DMS153 treated with DMSO at 0.1 percent for 48 hours (cell line): ENCODE data around the gene RGS12.
A peak's percentile ranks its signal among the peaks of the same experiment; 100 is the strongest.

ENCODE experiments used
- DNase-seq: peaks from one replicate; lab custom pipeline; 2025; ENCODE audit not compliant: unreplicated experiment; lab: John Stamatoyannopoulos, UW

RGS12 gene

DNA sequence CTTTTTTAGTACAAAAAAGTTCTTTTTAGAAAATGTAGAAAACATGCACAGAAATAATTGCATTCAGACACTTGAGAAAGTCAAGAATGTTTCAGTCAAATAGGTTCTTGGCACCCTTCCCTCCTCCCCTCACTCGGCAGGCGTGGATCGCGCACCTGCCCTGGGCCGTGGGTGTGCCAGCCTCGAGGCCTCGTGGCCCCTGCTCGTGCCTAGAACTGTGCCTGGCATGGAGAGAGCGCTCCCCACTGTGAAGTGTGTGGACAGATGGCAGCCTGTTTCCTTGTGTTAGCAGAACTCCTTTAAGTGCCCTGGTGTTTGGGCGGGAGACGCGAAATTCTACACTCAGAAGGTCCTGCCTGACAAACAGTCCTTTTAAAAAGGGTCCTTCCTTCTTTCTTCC is 14.7 kb downstream of the RGS12 start:
- no peak for DNase-seq

- DNase-seq: no peak
Observed at GRCh38 chr4:3307891-3308575, 15.2 kb downstream of the RGS12 start.

- peak; percentile 15 for DNase-seq
Observed at GRCh38 chr4:3308691-3309090, 15.9 kb downstream of the RGS12 start.

GRCh38 chr4:3310301-3311094 is 17.7 kb downstream of the RGS12 start:
- no peak for DNase-seq

GRCh38 chr4:3311095-3311372 is 18.2 kb downstream of the RGS12 start:
- no peak for DNase-seq

DNA sequence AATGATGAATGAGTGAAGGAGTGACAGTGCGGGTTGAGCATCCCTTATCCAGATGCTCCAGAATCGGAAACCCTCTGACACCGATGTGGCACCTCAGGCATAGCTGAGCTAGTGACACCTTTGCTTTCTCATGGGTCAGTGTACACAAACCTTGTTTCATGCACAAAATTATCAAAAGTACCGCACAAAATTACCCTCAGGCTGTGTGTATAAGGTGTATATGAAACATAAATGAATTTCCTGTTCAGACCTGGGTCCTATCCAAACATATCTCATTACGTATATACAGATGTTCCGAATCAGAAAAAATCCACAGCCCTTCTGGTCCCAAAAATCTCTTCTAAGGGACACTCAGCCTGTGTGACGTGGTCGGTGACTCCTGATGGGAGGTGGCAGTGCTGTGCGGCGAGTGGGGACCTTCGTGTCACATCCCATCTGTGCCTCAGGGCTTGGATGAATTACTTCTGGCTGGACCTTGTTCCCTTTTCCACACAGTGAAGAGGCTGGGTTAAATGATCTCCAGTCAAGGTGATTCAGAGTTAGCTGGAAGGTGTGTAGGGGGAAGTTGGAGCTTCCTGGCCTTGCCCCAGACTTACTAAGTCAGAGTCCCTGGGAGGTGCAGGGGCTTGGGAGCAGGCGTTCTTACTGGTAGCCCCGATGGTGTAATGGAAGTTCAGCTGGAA is 18.8 kb downstream of the RGS12 start:
- DNase-seq: no peak

- no peak for DNase-seq
Observed at GRCh38 chr4:3312362-3312761, 19.5 kb downstream of the RGS12 start.

DNA sequence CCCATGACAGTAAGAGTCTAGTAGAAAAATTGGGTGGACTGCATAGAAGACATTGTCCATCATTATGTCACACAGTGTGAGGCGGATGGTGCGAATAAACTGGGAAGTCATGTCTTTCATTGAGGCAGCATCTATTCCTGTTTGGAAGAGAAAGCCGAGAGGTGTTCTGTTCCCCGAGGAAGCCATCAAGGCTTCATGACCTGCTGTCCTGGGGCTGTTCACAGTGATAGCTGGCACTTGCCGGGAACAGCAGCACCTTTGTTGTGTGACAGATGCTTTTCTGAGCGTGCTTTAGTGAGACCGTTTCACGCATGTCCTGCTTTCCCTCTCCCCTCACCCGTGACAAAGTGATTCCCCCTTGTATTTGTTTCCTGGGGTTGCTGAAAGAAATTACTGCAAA is 20.3 kb downstream of the RGS12 start:
- DNase-seq: no peak

GRCh38 chr4:3313556-3314228 is 20.9 kb downstream of the RGS12 start:
- DNase-seq: no peak

DNA sequence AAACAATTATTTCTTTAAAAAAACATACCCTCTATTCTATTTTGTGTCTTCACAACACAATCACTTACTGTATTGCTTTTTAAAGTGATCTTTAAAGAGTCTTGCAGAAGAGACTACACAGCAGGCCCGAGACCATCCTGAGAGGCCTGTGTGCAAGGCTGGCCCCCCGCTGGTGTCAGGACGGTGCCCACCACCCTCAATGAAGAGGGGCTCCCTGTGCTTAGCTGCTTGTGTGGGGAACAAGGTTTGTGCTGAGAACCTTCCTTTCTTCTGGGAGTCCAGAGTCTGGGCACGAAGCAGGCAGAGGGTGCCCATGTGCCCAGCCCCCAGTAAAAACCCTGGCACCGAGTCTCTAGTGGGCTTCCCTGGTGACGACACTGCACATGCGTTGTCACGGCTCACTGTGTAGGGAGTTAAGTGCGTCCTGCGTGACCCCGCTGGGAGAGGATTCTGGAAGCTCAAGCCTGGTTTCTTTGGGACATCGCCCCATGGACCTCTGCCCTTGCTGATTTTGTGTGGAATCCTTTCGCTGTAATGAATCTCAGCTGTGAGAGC is 22.0 kb downstream of the RGS12 start:
- DNase-seq: no peak

DNA sequence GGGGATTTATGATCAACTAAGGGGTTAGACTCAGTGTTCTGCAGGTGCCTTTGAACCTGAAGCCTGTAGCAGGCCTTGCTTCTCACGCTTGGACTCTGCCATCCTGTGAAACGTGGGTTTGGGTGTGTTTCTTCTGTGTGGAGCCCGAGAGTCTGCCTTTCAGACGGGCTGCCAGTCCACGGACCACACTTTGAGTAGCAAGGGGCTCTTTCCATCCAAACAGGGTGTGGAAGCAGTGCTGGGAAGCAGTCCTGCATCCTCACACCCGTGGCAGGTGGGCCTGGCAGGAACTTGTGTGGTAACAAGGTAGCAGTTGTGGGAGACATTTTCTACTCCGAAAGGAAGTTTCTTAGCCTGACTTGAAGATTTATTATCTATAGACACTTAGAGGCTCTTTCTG is 22.7 kb downstream of the RGS12 start:
- DNase-seq: no peak

GRCh38 chr4:3316146-3316545 is 23.3 kb downstream of the RGS12 start:
- DNase-seq: no peak

- DNase-seq: no peak
Observed at GRCh38 chr4:3317011-3317655, 24.3 kb downstream of the RGS12 start.

DNA sequence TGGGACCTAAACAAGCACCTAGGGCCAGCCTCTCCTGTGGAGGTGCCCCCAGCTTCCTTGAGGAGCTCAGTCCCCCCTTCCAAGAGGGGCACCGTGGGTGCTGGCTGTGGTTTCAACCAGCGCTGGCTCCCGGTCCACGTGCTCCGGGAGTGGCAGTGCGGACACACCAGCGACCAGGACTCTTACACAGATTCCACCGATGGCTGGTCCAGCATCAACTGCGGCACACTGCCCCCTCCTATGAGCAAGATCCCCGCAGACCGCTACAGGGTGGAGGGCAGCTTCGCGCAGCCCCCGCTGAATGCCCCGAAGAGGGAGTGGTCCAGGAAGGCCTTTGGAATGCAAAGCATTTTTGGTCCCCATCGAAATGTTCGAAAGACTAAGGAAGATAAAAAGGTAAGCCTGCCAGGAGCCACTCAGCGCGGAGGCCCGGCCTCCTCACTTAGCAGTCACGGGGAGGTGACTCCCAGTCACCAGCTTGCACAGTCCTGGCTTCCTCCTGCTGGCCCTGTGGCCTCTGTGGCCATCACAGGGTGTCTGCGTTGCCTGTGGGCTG is 24.9 kb downstream of the RGS12 start:
- DNase-seq: no peak

DNA sequence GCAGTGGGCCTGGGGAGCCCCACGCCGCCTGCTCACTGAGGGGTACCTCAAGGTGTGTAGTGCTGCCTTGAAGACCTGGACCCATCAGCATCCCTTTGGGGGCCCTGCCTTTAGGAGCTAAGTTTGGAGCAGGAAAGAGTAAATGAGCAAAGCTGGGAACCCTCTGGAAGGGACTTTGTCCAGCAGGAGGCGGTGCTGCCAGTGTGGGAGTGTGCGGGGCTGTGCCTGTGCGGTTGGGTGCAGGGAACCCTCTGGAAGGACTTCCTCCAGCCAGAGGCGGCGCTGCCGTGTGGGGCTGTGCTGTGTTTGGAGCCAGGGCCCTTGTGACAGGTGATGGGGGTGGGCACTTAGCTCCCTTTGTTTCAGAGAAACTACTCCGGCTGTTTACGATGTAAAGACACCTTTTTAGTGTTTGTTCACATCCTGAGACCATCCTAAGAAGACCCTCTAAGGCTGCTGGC is 25.8 kb downstream of the RGS12 start:
- DNase-seq: no peak

- no peak for DNase-seq
Observed at GRCh38 chr4:3320361-3321023, 27.7 kb downstream of the RGS12 start.

- DNase-seq: no peak
Observed at GRCh38 chr4:3321295-3321889, 28.6 kb downstream of the RGS12 start.

DNA sequence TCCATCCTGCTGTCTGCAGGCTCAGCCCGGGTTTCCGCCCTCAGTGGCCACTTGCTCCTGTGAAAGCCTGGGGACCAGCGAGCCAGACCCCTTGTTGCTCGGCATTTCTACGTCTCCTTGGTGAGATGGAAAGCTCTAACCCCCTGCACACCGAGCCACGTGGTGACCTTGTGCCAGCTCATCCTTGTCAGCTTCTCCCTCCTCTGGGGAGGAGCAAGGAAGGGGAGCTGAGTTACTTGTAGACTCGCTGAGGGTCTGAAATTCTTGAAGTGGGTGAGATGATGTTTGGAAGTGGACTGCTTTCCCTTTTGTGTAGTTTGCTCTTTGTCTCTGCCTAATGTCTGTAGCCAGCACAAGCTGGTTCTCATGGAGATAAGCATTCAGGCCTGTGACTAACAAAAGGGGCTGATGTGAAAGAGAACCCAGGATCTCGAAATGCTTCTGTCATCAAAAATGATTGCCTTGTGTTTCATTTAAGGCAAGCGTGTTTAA is 29.3 kb downstream of the RGS12 start:
- DNase-seq: no peak

GRCh38 chr4:3323071-3323481 is 30.3 kb downstream of the RGS12 start:
- no peak for DNase-seq
